D721Med (cell line): ENCODE measurements around the gene FAM3B.

ENCODE experiments used
- DNase-seq: peaks from one replicate; pipeline ENCODE4 v3.0.0; 2011; ENCODE audit warnings: low spot score; ENCODE audit not compliant: insufficient read length
- FAIRE-seq: peaks from 2 replicates; lab custom pipeline; 2011; peaks lifted over from hg19 to GRCh38; lab: Jason Lieb, UNC
- TF ChIP-seq, protein P1 (sequence below): IDR thresholded peaks from 2 replicates; pipeline ENCODE4 v1.5.1; 2012; ENCODE audit warnings: mild to moderate bottlenecking, control low read depth; ENCODE audit not compliant: insufficient read depth; ENCODE audit errors: missing control alignments

Gene FAM3B

DNA sequence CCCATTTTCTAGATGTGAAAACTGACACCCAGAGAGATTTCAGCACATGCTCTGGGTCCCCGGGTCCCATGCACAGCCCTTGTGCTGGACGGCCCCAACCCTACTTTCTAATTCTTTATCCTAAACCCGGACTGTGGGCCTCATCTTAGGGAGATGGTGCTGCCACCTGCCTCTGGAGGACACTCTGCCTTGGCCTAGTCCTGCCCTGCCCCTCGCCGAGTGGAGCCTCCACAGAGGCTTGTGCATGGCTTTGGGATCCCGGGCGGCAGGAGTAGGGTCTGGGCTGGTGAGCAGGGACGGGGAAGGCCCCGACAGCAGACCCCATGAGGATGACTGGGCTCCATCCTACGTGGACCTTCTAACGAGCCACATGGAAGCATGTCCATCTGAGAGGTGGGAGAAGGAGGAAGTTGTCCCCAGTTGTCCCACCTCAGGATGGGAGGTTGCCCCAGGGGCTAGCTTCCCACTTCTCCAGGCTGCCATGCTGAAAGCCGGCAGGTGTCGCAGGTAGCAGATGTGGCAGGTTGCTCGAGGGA, 57.6 kb downstream of the FAM3B start:
- TF ChIP-seq, protein P1, sequence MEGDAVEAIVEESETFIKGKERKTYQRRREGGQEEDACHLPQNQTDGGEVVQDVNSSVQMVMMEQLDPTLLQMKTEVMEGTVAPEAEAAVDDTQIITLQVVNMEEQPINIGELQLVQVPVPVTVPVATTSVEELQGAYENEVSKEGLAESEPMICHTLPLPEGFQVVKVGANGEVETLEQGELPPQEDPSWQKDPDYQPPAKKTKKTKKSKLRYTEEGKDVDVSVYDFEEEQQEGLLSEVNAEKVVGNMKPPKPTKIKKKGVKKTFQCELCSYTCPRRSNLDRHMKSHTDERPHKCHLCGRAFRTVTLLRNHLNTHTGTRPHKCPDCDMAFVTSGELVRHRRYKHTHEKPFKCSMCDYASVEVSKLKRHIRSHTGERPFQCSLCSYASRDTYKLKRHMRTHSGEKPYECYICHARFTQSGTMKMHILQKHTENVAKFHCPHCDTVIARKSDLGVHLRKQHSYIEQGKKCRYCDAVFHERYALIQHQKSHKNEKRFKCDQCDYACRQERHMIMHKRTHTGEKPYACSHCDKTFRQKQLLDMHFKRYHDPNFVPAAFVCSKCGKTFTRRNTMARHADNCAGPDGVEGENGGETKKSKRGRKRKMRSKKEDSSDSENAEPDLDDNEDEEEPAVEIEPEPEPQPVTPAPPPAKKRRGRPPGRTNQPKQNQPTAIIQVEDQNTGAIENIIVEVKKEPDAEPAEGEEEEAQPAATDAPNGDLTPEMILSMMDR, result no peak
- FAIRE-seq (no peak), DNase-seq (no peak)

DNA sequence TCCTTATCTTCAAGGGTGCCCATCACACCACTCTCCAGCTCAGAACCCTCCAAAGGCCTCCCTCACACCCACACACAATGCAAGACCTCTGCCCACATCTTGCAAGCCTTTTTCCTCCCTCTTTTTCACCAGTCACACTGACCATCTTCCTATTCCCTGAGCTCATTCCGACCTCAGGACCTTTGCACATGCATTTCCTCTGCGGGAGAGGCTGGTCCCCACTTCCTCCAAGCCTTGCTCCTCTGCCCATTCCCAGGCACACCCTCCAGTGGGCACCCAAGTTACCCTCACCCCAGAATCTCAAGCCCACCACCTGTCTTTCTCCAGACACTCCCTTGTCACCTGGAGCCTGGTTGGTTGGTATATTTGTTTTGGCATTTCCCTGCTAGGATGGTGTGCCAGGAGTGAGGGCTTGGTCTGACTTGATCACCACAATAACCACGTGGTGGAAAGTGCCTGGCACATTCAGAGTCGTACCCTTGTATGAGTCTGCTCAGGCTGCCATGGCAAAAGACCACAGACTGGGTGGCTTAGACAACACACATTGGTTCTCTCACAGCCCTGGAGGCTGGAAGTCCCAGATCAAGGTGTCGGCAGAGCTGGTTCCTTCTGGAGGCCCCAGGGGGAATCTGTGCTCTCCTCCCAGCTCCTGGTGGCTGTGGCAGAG, 58.4 kb downstream of the FAM3B start:
- no peak for FAIRE-seq
- TF ChIP-seq, protein P1, result no peak
- no peak for DNase-seq

DNA sequence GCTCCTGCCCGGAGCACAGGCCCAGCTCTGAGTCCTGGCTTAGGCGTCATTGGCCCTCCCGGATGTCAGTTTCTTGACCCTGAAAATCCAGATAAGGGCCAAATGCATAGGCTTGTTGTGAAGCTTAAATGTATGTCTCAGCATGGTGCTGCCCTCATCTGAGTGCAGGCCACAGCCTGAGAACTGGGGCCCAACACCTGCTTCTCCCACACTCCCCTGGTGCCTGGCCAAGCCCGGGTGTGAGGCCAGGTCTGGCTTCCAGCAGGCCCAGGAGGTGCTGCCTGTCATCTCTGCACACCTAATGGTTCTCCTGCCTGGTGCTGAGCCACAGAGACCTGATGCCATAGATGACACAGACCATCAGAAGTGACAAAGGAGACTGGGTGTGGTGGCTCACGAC, 59.3 kb downstream of the FAM3B start:
- TF ChIP-seq, protein P1, result no peak
- FAIRE-seq (no peak), DNase-seq (no peak)

DNA sequence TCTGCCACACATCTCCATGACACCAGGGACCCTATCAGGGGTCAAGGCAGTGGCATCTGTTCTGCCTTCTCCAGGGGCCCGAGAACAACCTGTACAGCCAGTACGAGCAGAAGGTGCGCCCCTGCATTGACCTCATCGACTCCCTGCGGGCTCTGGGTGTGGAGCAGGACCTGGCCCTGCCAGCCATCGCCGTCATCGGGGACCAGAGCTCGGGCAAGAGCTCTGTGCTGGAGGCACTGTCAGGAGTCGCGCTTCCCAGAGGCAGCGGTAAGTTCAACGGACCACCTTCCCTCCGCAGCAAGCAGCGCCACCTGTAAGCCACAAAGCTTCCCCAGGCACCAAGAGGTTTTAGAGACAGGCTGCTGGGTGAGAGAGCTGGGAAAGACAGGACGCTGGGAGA, 61.1 kb downstream of the FAM3B start:
- DNase-seq (no peak), FAIRE-seq (no peak)
- TF ChIP-seq, protein P1, result no peak

DNA sequence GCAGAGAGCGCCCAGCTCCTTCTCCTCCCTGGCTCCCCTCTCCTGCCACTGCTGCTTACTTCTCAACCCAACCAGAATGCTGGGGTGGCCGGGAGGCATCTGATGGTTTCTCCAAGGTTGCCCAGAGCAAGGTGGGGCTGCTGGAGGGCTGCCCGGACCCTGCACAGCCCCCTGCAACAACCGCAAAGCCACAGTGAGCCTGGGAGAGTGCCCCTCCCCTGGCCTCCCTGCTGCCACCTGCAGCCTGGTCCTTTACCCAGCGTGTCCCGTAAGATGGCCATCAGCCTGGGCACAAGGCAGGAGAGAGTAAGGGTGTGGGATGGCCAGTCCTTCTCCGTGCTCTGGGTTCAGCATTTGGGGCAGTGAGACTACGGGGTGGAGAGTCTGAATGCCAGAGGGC, 62.2 kb downstream of the FAM3B start:
- FAIRE-seq (no peak), DNase-seq (no peak)
- TF ChIP-seq, protein P1, result no peak

DNA sequence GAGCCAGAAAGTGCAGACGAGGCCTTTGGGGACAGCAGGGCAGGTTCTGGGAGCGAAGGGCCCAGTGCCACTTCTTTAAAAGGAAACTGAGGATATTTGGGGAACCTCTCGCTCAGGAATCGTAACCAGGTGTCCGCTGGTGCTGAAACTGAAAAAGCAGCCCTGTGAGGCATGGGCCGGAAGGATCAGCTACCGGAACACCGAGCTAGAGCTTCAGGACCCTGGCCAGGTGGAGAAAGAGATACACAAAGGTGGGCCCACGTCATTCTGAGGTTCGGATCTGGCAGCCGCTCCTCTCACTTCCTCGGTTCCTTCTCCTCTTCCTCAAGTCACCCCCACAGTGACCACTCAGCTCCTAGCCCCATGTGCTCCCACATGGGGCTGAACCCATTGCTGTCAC, 63.3 kb downstream of the FAM3B start:
- TF ChIP-seq, protein P1, result no peak
- FAIRE-seq, result no peak
- no peak for DNase-seq

DNA sequence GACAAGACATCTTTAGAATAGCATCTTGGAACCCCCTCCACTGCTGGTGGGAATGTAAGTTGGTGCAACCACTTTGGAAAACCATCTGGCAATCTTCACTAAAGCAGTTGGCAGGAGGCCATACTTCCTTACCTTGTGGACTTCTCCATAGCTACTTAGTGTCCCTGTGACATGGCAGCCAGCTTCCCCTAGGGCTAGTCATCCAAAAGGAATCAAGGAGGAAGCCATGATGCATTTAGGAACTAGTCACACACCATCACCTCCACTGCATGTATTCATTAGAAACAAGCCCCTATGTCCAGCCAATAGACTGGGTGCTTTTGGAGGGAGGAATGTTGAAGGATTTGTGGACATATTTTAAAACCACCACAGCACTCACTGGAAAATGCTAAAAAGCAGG, 65.1 kb downstream of the FAM3B start:
- TF ChIP-seq, protein P1, result no peak
- DNase-seq (no peak), FAIRE-seq (no peak)
